Vagina (tissue), 2 donors: Measurements from ENCODE around the gene CDK2AP2. TPM values are rescaled to one million over a fixed set of nuclear protein-coding genes. Genes with fewer than 3 reads are reported as not detected.

ENCODE experiments used
- DNase-seq, 2 donors: peaks; one replicate each; pipeline ENCODE4 v3.0.0-alpha.2; 2017; ENCODE audit errors: extremely low spot score in 2 of 2
- H3K27ac ChIP-seq: fragments of 200-600 bp; sonication (generic); one replicate; pipeline ENCODE4 v1.5.1; 2019
- H3K27me3 ChIP-seq: fragments of 200-600 bp; sonication (generic); one replicate; pipeline ENCODE4 v1.5.1; 2019
- H3K36me3 ChIP-seq, 2 donors: fragments of 200-600 bp; sonication (generic); one replicate each; pipeline ENCODE4 v1.5.1; 2017 to 2019
- H3K4me1 ChIP-seq: fragments of 200-600 bp; sonication (generic); one replicate; pipeline ENCODE4 v1.5.1; 2019
- H3K4me3 ChIP-seq, 2 donors: fragments of 200-600 bp; sonication (generic); 1 replicate in 1 of 2; 2 replicates in 1 of 2; pipeline ENCODE4 v1.5.1; 2016 to 2019
- H3K9me3 ChIP-seq: fragments of 200-600 bp; sonication (generic); one replicate; pipeline ENCODE4 v1.5.1; 2019
- POLR2A ChIP-seq, 2 donors: fragments of 450-650 bp; IDR thresholded peaks; one replicate each; pipeline ENCODE4 v1.6.1; 2017; ENCODE audit warnings: antibody characterized with exemption in 2 of 2, mild to moderate bottlenecking in 2 of 2, moderate library complexity in 2 of 2
- POLR2AphosphoS5 ChIP-seq, 2 donors: sonication (generic); formaldehyde crosslinking; IDR thresholded peaks; one replicate each; pipeline ENCODE4 v1.9.0; 2017; ENCODE audit warnings: antibody characterized with exemption in 2 of 2, mild to moderate bottlenecking in 2 of 2, low read depth in 1 of 2; ENCODE audit not compliant: insufficient read depth in 1 of 2
- intact Hi-C: fragments of 100-400 bp; cut with DNase I; formaldehyde crosslinking; loops from one replicate; pipeline ENCODE4 v1.15.1; 2023
- total RNA-seq: library from RNA; depleted of rRNA; stranded (reverse); fragments of >200 nt; gene quantifications from one replicate; pipeline ENCODE4 v1.2.3, GENCODE V29; 2016
- TF ChIP-seq, protein P1 (sequence below), 3 experiments: fragments of 450-650 bp in 2 of 3; fragments of 200-600 bp in 1 of 3; sonication (generic) in 1 of 3; IDR thresholded peaks; one replicate each; pipeline ENCODE4 v1.5.1; 2017 to 2019; ENCODE audit warnings: antibody characterized with exemption in 3 of 3, mild to moderate bottlenecking in 2 of 3, moderate library complexity in 2 of 3

Gene CDK2AP2
- total RNA-seq, 1 donor from 2014 or later = 46.4 TPM

DNA sequence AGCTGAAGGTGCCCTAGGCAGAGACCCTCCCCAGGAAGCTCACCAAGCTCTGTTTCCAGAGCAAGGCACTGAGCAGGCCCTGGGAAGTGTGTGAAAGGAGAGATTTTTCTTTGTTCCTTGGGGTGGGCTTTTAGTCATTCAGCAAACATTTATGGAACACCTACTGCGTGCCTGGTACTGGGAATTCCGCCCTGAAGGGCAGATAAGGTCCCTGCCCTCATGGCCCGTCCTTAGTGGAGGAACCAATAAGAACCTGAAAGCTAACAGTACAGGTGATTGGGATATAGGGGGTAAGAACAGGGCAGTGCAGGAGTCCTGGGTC lies 42.8 kb downstream of the CDK2AP2 start:
- TF ChIP-seq POLR2AphosphoS5 (IDR thresholded peaks at IDR 0.05; ENCODE audit: insufficient read depth in 1 of 2, low read depth in 1 of 2) = no peak
- TF ChIP-seq, protein P1, sequence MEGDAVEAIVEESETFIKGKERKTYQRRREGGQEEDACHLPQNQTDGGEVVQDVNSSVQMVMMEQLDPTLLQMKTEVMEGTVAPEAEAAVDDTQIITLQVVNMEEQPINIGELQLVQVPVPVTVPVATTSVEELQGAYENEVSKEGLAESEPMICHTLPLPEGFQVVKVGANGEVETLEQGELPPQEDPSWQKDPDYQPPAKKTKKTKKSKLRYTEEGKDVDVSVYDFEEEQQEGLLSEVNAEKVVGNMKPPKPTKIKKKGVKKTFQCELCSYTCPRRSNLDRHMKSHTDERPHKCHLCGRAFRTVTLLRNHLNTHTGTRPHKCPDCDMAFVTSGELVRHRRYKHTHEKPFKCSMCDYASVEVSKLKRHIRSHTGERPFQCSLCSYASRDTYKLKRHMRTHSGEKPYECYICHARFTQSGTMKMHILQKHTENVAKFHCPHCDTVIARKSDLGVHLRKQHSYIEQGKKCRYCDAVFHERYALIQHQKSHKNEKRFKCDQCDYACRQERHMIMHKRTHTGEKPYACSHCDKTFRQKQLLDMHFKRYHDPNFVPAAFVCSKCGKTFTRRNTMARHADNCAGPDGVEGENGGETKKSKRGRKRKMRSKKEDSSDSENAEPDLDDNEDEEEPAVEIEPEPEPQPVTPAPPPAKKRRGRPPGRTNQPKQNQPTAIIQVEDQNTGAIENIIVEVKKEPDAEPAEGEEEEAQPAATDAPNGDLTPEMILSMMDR (IDR thresholded peaks at IDR 0.05) = no peak
- no peak for TF ChIP-seq POLR2A (IDR thresholded peaks at IDR 0.05)
- peak overlapping the region; percentile 87 for H3K27ac ChIP-seq
- intact Hi-C loops = loop anchor here (5.0 to 10.0 kb wide), 2 partner anchors 43 to 60 kb away; partner anchors contain the start of genes PPP1CA and TBC1D10C
- peak overlapping the region; percentile 48 to 49 for H3K4me3 ChIP-seq
- no peaks in the 10 kb centered on the region for H3K27me3 ChIP-seq
- H3K4me1 ChIP-seq = peaks cover 55% of the 10 kb centered on the region
- H3K36me3 ChIP-seq = no peaks in the 10 kb centered on the region
- no peak for DNase-seq
- no peaks in the 10 kb centered on the region for H3K9me3 ChIP-seq

DNA sequence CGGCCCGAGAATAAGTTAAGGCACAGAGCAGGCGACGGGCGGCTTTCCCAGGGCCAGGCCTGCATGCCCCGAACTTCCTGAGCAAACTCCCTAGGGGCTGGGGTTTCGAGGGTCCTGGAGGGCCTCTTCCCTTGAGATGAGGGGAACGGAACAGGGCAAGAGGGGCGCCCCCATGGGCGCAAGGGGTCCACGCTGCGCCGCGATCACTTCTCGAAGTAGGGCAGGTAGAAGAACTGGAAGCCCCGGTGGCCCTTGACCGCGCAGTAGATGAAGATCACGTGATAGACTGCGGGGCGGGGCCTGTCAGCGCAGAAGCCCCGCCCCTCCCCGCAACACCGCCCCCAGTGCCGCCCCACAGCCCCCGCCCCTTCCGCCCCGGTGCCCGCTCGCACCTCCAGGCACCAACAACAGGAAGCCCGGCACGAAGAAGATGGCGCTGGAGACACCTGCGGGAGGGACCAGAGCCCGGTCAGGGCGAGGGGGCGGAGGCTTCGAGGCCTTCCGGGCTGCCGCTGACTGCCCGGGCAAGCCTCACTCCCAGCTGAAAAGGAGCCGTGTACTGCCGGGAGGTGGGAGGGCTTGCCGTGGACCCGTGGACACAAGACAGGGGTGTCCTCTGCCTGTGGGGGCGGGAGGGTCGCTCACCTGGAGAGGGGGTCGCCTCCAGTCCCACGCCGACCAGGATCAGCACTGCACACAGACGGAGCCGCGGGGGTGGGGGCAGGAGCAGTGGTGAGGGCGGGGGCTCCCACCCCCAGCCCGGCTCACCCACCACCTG lies 43.4 kb downstream of the CDK2AP2 start:
- no peak for DNase-seq
- TF ChIP-seq POLR2AphosphoS5 (IDR thresholded peaks at IDR 0.05; ENCODE audit: insufficient read depth in 1 of 2, low read depth in 1 of 2) (peak in 1 of 2 donors; percentile 62), POLR2A (IDR thresholded peaks at IDR 0.05) (no peak)
- TF ChIP-seq, protein P1 (IDR thresholded peaks at IDR 0.05) = no peak
- peaks cover 52% of the 10 kb centered on the region for H3K4me1 ChIP-seq

DNA sequence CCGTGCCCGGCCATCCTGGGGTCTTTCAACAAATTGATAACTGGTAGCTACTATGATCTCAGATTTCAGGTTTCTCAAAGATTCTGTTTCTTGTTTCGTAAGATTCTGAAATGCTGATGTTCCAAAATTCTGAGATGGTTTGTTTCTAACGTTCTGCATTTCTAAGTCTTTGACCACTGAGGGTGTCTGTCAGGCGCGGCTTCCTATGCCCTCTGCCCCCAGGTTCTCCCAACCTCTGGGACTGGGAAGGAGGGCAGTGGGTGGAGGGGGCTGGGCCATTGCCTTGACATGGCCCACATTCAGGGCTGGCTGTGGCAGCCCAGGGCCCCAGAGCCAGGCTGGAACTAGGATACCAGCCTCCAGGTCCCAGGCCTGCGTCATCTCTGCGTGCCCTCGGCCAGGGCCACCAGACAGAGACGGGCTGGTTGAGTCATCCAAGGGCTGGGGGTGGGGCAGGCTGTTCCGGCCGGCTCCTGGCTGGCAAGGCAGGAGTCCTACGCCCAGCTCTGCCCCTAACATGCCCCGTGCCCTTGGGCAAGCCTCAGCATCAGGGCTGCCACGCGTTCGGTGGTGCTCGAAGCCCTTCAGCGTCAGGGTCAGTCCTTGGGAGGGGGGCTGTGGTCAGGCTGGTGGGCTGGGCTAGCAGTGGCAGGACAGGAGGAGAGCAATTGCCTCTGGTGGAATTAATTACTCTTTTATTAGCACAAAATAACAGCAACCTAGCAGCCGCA lies 44.1 kb downstream of the CDK2AP2 start:
- peak overlapping the region; percentile 48 to 49 for H3K4me3 ChIP-seq
- no peaks in the 10 kb centered on the region for H3K36me3 ChIP-seq
- H3K9me3 ChIP-seq = no peaks in the 10 kb centered on the region
- H3K27me3 ChIP-seq = no peaks in the 10 kb centered on the region
- H3K27ac ChIP-seq = peak overlapping the region; percentile 87
- no peak for DNase-seq
- peaks cover 49% of the 10 kb centered on the region for H3K4me1 ChIP-seq
- intact Hi-C loops = loop anchor here (10.0 kb wide), 1 partner anchor 59 kb away; the partner anchor contains the start of genes PPP1CA and TBC1D10C
- no peak for TF ChIP-seq POLR2A (IDR thresholded peaks at IDR 0.05)
- peak; percentile 58 to 64 for TF ChIP-seq POLR2AphosphoS5 (IDR thresholded peaks at IDR 0.05; ENCODE audit: insufficient read depth in 1 of 2, low read depth in 1 of 2)

More for the DNA sequence above, 43.4 kb downstream of the CDK2AP2 start:
- no peaks in the 10 kb centered on the region for H3K27me3 ChIP-seq
- peak overlapping the region; percentile 87 for H3K27ac ChIP-seq
- intact Hi-C loops = loop anchor here (5.0 to 10.0 kb wide), 2 partner anchors 42 to 60 kb away; partner anchors contain the start of genes PPP1CA and TBC1D10C
- H3K4me3 ChIP-seq = peak overlapping the region; percentile 48 to 49
- H3K36me3 ChIP-seq = no peaks in the 10 kb centered on the region
- H3K9me3 ChIP-seq = no peaks in the 10 kb centered on the region

DNA sequence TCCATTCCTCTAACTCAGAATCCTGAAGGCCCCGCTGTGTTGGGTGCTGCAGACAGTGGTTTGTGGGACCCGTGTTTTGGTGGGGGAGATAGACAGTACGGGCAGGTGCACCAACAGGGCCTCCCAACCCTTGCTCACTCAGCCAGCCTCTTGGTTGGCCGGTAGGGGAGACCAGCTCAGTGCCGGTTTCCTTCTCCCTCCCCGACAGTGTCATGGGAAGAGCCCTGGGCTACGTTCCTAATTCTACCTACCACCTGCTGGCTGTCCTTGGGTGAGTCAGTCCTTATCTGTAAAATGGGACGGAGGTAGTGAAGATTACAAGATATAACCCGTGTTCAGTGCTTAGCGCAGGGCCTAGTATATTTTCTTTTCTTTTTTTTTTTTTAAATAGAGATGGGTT lies 44.8 kb downstream of the CDK2AP2 start:
- intact Hi-C loops = loop anchor here (10.0 kb wide), 1 partner anchor 58 kb away; the partner anchor contains the start of genes PPP1CA and TBC1D10C
- no peaks in the 10 kb centered on the region for H3K36me3 ChIP-seq
- peaks cover 45% of the 10 kb centered on the region for H3K4me1 ChIP-seq
- no peaks in the 10 kb centered on the region for H3K27me3 ChIP-seq
- no peak for DNase-seq
- H3K4me3 ChIP-seq = no peak overlapping the region
- peak overlapping the region; percentile 87 for H3K27ac ChIP-seq
- TF ChIP-seq POLR2A (IDR thresholded peaks at IDR 0.05) (no peak), POLR2AphosphoS5 (IDR thresholded peaks at IDR 0.05; ENCODE audit: insufficient read depth in 1 of 2, low read depth in 1 of 2) (no peak)
- TF ChIP-seq, protein P1 (IDR thresholded peaks at IDR 0.05) = no peak
- no peaks in the 10 kb centered on the region for H3K9me3 ChIP-seq

DNA sequence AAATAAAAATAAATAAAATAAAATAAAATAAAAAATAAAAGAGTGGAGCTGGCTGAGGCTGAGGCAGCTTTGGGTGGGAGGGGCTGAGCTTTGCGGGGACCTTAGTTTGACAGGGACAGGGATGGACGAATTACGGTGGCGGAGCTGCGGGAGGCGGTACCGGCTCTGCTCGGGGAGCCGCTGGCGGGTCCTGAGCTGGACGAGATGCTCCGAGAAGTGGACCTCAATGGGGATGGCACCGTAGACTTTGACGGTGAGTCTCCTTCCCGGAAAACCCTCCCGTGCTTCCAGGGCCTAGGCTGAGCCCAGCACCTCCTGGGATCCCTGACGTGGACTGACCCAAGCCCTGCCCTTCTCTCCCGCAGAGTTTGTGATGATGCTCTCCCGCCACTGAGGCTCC lies 49.7 kb downstream of the CDK2AP2 start:
- DNase-seq = no peak
- H3K27me3 ChIP-seq = no peaks in the 10 kb centered on the region
- no peaks in the 10 kb centered on the region for H3K9me3 ChIP-seq
- no peaks in the 10 kb centered on the region for H3K4me1 ChIP-seq
- no peak overlapping the region for H3K4me3 ChIP-seq
- TF ChIP-seq, protein P1 (IDR thresholded peaks at IDR 0.05) = no peak
- TF ChIP-seq POLR2AphosphoS5 (IDR thresholded peaks at IDR 0.05; ENCODE audit: insufficient read depth in 1 of 2, low read depth in 1 of 2) (no peak), POLR2A (IDR thresholded peaks at IDR 0.05) (no peak)
- no peak overlapping the region for H3K27ac ChIP-seq
- intact Hi-C loops = no loop called here
- no peaks in the 10 kb centered on the region for H3K36me3 ChIP-seq
